GM23248 (cell line): ENCODE results near the gene PET100.

Experiments used
- EZH2 ChIP-seq: fragments of 200-600 bp; sonication (generic); IDR thresholded peaks from 2 replicates; pipeline ENCODE4 v1.6.1; 2018; ENCODE audit warnings: antibody characterized with exemption, mild to moderate bottlenecking; ENCODE audit not compliant: insufficient read depth, poor library complexity, severe bottlenecking
- EZH2phosphoT487 ChIP-seq: fragments of 200-600 bp; sonication (generic); IDR thresholded peaks from 2 replicates; pipeline ENCODE4 v1.6.1; 2018; ENCODE audit warnings: antibody characterized with exemption, moderate library complexity, mild to moderate bottlenecking, low read depth; ENCODE audit not compliant: insufficient read depth

DNA sequence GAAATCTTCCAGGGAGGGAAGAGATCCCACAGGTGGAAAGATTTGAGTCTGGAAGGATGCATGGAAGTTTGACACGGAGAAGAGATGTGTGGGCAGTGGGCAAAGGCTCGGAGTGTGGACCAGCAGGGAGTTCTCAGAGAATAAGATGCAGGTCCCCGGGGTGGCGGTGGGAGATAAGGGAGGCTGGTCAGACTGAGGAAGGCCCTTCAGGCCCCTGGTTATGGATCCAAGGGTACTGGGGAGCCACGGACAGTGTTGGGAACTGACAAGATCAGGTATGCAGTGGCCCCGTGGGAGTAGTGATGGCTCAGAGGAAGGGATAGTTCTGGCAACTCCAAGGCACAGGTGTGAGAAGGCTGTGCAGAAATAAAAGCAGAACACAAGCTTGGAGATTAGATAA is 31.4 kb upstream of the PET100 start:
- no peak for TF ChIP-seq EZH2
- TF ChIP-seq EZH2phosphoT487 = no peak
